IMR-90 (cell line): ENCODE results near the gene ARX. TPM values are rescaled to one million over a fixed set of nuclear protein-coding genes. Genes with fewer than 3 reads are reported as not detected.

Experiments
- ATAC-seq: fragments of 200-7000 bp; cut with Tn5 transposase; 2 replicates; pipeline ENCODE4 v1.9.1; 2020; ENCODE audit warnings: low read depth, mild to moderate bottlenecking, moderate library complexity
- BruUV-seq: library from RNA; stranded (reverse); fragments of 400-500 nt; replicated peaks from 2 replicates; lab custom pipeline; 2021; lab: Mats Ljungman, UMichigan
- CTCF ChIA-PET: fragments of 300-600 bp; formaldehyde crosslinking; extraction: SDS; loops from one replicate; lab custom pipeline; 2021; ENCODE audit warnings: antibody characterized with exemption; lab: Yijun Ruan, JAX
- POLR2A ChIA-PET: fragments of 300-600 bp; sonication (Branson Sonifier 250); formaldehyde crosslinking; loops from one replicate; lab custom pipeline; 2022; ENCODE audit warnings: antibody characterized with exemption; ENCODE audit not compliant: unreplicated experiment; lab: Charles Lee
- DNase-seq: peaks from one replicate; pipeline ENCODE4 v3.0.0; 2013
- H2AFZ ChIP-seq: replicated peaks from 2 replicates; pipeline ENCODE3; 2013; ENCODE audit warnings: low read length, mild to moderate bottlenecking; ENCODE audit not compliant: poor library complexity
- H2AK5ac ChIP-seq: 2 replicates; pipeline ENCODE4 v1.6.1; 2013; ENCODE audit warnings: low read depth, low read length, inconsistent platforms
- H2AK9ac ChIP-seq: replicated peaks from 2 replicates; pipeline ENCODE3; 2013; ENCODE audit warnings: mild to moderate bottlenecking, low read depth, low read length, moderate library complexity; ENCODE audit not compliant: poor library complexity
- H2BK120ac ChIP-seq: 2 replicates; pipeline ENCODE4 v1.6.1; 2013; ENCODE audit warnings: low read depth, low read length, inconsistent platforms
- H2BK15ac ChIP-seq: 3 replicates; pipeline ENCODE4 v1.6.1; 2013; ENCODE audit warnings: low read depth, low read length, inconsistent platforms
- H2BK20ac ChIP-seq: 2 replicates; pipeline ENCODE4 v1.6.1; 2013; ENCODE audit warnings: low read depth, mild to moderate bottlenecking, inconsistent platforms, low read length, moderate library complexity
- H2BK5ac ChIP-seq: 2 replicates; pipeline ENCODE4 v1.6.1; 2013; ENCODE audit warnings: mild to moderate bottlenecking, low read depth, low read length, inconsistent platforms; ENCODE audit not compliant: poor library complexity, severe bottlenecking
- H3K14ac ChIP-seq: replicated peaks from 2 replicates; pipeline ENCODE4 v1.6.1; 2013; ENCODE audit warnings: low read depth, low read length, inconsistent platforms
- H3K18ac ChIP-seq: 2 replicates; pipeline ENCODE4 v1.6.1; 2013; ENCODE audit warnings: low read depth, low read length, control low read depth
- H3K23ac ChIP-seq: 2 replicates; pipeline ENCODE4 v1.6.1; 2013; ENCODE audit warnings: low read depth, low read length, inconsistent platforms
- H3K27ac ChIP-seq: 2 replicates; pipeline ENCODE4 v1.5.1; 2013; ENCODE audit warnings: mild to moderate bottlenecking, control low read depth, low read length; ENCODE audit not compliant: insufficient read depth
- H3K27me3 ChIP-seq: 2 replicates; pipeline ENCODE4 v1.6.1; 2013; ENCODE audit warnings: low read length; ENCODE audit not compliant: control insufficient read depth, insufficient read depth
- H3K36me3 ChIP-seq: 2 replicates; pipeline ENCODE4 v1.6.1; 2013; ENCODE audit warnings: low read length, mixed read lengths; ENCODE audit not compliant: control insufficient read depth, insufficient read depth
- H3K4ac ChIP-seq: 2 replicates; pipeline ENCODE4 v1.6.1; 2013; ENCODE audit warnings: low read depth, low read length, inconsistent platforms
- H3K4me1 ChIP-seq: 2 replicates; pipeline ENCODE4 v1.6.1; 2013; ENCODE audit warnings: low read length, mixed read lengths; ENCODE audit not compliant: control insufficient read depth, insufficient read depth
- H3K4me2 ChIP-seq: 2 replicates; pipeline ENCODE4 v1.6.1; 2013; ENCODE audit warnings: low read depth, mild to moderate bottlenecking, control low read depth, low read length, moderate library complexity
- H3K4me3 ChIP-seq: 2 replicates; pipeline ENCODE4 v1.5.1; 2013; ENCODE audit warnings: low read depth, mild to moderate bottlenecking, control low read depth, low read length, moderate library complexity; ENCODE audit not compliant: insufficient read depth
- H3K56ac ChIP-seq: 2 replicates; pipeline ENCODE4 v1.6.1; 2013; ENCODE audit warnings: low read length, inconsistent platforms; ENCODE audit not compliant: insufficient read depth; ENCODE audit errors: extremely low read depth
- H3K79me1 ChIP-seq, 2 experiments: 2 replicates each; pipeline ENCODE4 v1.6.1; 2013; ENCODE audit warnings: low read length in 2 of 2, inconsistent platforms in 1 of 2, low read depth in 1 of 2
- H3K9ac ChIP-seq: 2 replicates; pipeline ENCODE4 v1.6.1; 2013; ENCODE audit warnings: low read depth, low read length, control low read depth
- H3K9me1 ChIP-seq: 2 replicates; pipeline ENCODE4 v1.6.1; 2013; ENCODE audit warnings: low read length, inconsistent platforms; ENCODE audit not compliant: insufficient read depth
- H3K9me3 ChIP-seq: 2 replicates; pipeline ENCODE4 v1.6.1; 2013; ENCODE audit warnings: low read length; ENCODE audit not compliant: control insufficient read depth, insufficient read depth
- H4K20me1 ChIP-seq: 2 replicates; pipeline ENCODE4 v1.6.1; 2013; ENCODE audit warnings: low read length, inconsistent platforms; ENCODE audit not compliant: insufficient read depth
- H4K5ac ChIP-seq: 2 replicates; pipeline ENCODE4 v1.6.1; 2013; ENCODE audit warnings: mild to moderate bottlenecking, low read depth, low read length, control low read depth
- H4K8ac ChIP-seq, 2 experiments: 2 replicates each; pipeline ENCODE4 v1.6.1; 2013; ENCODE audit warnings: low read depth in 2 of 2, low read length in 2 of 2, control low read depth in 1 of 2, inconsistent platforms in 1 of 2
- H4K91ac ChIP-seq: 2 replicates; pipeline ENCODE4 v1.6.1; 2013; ENCODE audit warnings: low read depth, low read length, inconsistent platforms; ENCODE audit not compliant: insufficient read depth
- BHLHE40 ChIP-seq: fragments of 150-350 bp; IDR thresholded peaks from 2 replicates; pipeline ENCODE4 v1.6.1; 2016; ENCODE audit warnings: mild to moderate bottlenecking, low read depth, low read length
- CEBPB ChIP-seq: IDR thresholded peaks from 2 replicates; pipeline ENCODE4 v1.6.1; 2012; ENCODE audit warnings: low read depth, low read length, improper control_type of control experiment
- CHD1 ChIP-seq: IDR thresholded peaks from 2 replicates; pipeline ENCODE4 v1.6.1; 2012; ENCODE audit warnings: low read depth, low read length, improper control_type of control experiment
- CTCF ChIP-seq: conservative IDR thresholded peaks from 2 replicates; pipeline ENCODE4 v1.5.1; 2012; ENCODE audit warnings: mild to moderate bottlenecking, low read depth, low read length, improper control_type of control experiment
- FOS ChIP-seq: fragments of 150-350 bp; IDR thresholded peaks from 2 replicates; pipeline ENCODE4 v1.6.1; 2016; ENCODE audit warnings: low read depth, low read length
- MAFK ChIP-seq: IDR thresholded peaks from 2 replicates; pipeline ENCODE4 v1.6.1; 2012; ENCODE audit warnings: low read depth, low read length, improper control_type of control experiment
- MAZ ChIP-seq: IDR thresholded peaks from 2 replicates; pipeline ENCODE4 v1.6.1; 2012; ENCODE audit warnings: low read depth, mild to moderate bottlenecking, low read length, improper control_type of control experiment, moderate library complexity, borderline replicate concordance
- MXI1 ChIP-seq: IDR thresholded peaks from 2 replicates; pipeline ENCODE4 v1.6.1; 2012; ENCODE audit warnings: low read depth, mild to moderate bottlenecking, low read length, moderate library complexity, borderline replicate concordance
- NFE2L2 ChIP-seq: fragments of 150-350 bp; IDR thresholded peaks from 2 replicates; pipeline ENCODE4 v1.6.1; 2016; ENCODE audit warnings: low read depth, mild to moderate bottlenecking, low read length
- POLR2A ChIP-seq: IDR thresholded peaks from 2 replicates; pipeline ENCODE4 v1.6.1; 2012; ENCODE audit warnings: mild to moderate bottlenecking, low read depth, low read length
- RAD21 ChIP-seq: IDR thresholded peaks from 2 replicates; pipeline ENCODE4 v1.6.1; 2012; ENCODE audit warnings: low read length, improper control_type of control experiment
- RCOR1 ChIP-seq: IDR thresholded peaks from 2 replicates; pipeline ENCODE4 v1.6.1; 2012; ENCODE audit warnings: mild to moderate bottlenecking, low read length, improper control_type of control experiment; ENCODE audit not compliant: insufficient replicate concordance
- RFX5 ChIP-seq: IDR thresholded peaks from 2 replicates; pipeline ENCODE4 v1.8.0; 2012; ENCODE audit warnings: low read depth, mild to moderate bottlenecking, low read length, moderate library complexity
- SMC3 ChIP-seq: fragments of 150-350 bp; IDR thresholded peaks from 2 replicates; pipeline ENCODE4 v1.6.1; 2016; ENCODE audit warnings: low read depth, mild to moderate bottlenecking, antibody characterized with exemption, low read length, moderate library complexity
- WGBS, 2 experiments: methylation state at CpG; one replicate each; pipeline versions ENCODE4 v1.1.5 to v1.1.7; 2013; ENCODE audit warnings: missing lambda C conversion rate in 2 of 2; ENCODE audit not compliant: insufficient read length in 1 of 2; ENCODE audit errors: extremely low coverage in 2 of 2; 5-methylcytosine and 5-hydroxymethylcytosine counted together
- dilution Hi-C: fragments of 300-500 bp; cut with HindIII; formaldehyde crosslinking; loops from one replicate; pipeline ENCODE4 v1.14.3; 2018; ENCODE audit warnings: low sequenced_read_pairs; ENCODE audit not compliant: unreplicated experiment
- in situ Hi-C: fragments of 300-500 bp; cut with MboI; formaldehyde crosslinking; loops from 3 replicates; pipeline ENCODE4 v1.14.3; 2019; ENCODE audit warnings: low sequenced_read_pairs, inconsistent platforms, mixed read lengths
- intact Hi-C: fragments of 100-400 bp; cut with micrococcal nuclease; formaldehyde crosslinking; loops from 2 replicates; pipeline ENCODE4 v1.10.0; 2022
- polyA plus RNA-seq, 3 experiments: library from polyadenylated mRNA; depleted of rRNA; stranded (reverse); fragments of >200 nt; gene quantifications; 2 replicates each; pipeline ENCODE4 v1.2.3, GENCODE V29; 2012; ENCODE audit warnings: low replicate concordance in 1 of 3
- total RNA-seq: library from RNA; depleted of rRNA; stranded (reverse); fragments of >200 nt; gene quantifications from 2 replicates; pipeline ENCODE4 v1.2.3, GENCODE V29; 2012

Gene ARX
- total and polyA plus RNA-seq, 2 of the 4 experiments (the other 2 are of a cell fraction): not detected

- Histone ChIP-seq H2AK5ac (no peak overlapping the region), H3K4me3 (peak overlapping the region; percentile 6; the same call in 1 of the 2 replicates), H3K27ac (no peak overlapping the region), H3K36me3 (no peaks in the 10 kb centered on the region), H4K91ac (no peak overlapping the region), H3K79me1 (no peaks in the 10 kb centered on the region), H3K4me1 (no peaks in the 10 kb centered on the region; the same call in 1 of the 2 replicates), H3K18ac (no peak overlapping the region), H2AK9ac (no peak overlapping the region), H3K9me1 (no peaks in the 10 kb centered on the region), H3K23ac (no peak overlapping the region), H3K9me3 (peaks cover 2% of the 10 kb centered on the region; the same call in 1 of the 2 replicates), H3K9ac (no peak overlapping the region), H4K5ac (no peak overlapping the region), H2AFZ (no peak overlapping the region), H4K8ac (no peak overlapping the region), H2BK20ac (no peak overlapping the region), H2BK5ac (no peak overlapping the region), H3K56ac (no peak overlapping the region), H2BK15ac (no peak overlapping the region), H4K20me1 (no peaks in the 10 kb centered on the region), H3K4me2 (no peak overlapping the region), H3K27me3 (peaks cover 50% of the 10 kb centered on the region), H3K14ac (no peak overlapping the region), H3K4ac (no peak overlapping the region), H2BK120ac (no peak overlapping the region)
- ChIA-PET CTCF (no interaction called here), POLR2A (no interaction called here)
- intact Hi-C loops (loop anchor here (5.0 kb wide), 1 partner anchor 165 kb away; no protein-coding TSS in a partner anchor), in situ Hi-C loops (no loop called here), dilution Hi-C loops (no loop called here)
- TF ChIP-seq NFE2L2 (no peak), POLR2A (no peak), CEBPB (no peak), RCOR1 (no peak), CHD1 (no peak), RAD21 (no peak), FOS (no peak), CTCF (no peak), BHLHE40 (no peak), SMC3 (no peak), MAFK (no peak), MXI1 (no peak), MAZ (no peak), RFX5 (no peak)
- 25% methylated on average over 12 of the region's 65 CpGs; no CpG with 5 or more reads in 1 of the 2 experiments for WGBS, 2 experiments
- no TSS peak for BruUV-seq
- ATAC-seq: no peak
- DNase-seq: no peak
Observed at GRCh38 chrX:25001808-25002660, 13.7 kb downstream of the ARX start.
